ENCODE data around the gene CD109.

Gene CD109

GRCh38 chr6:73690056-73690455 is 5.9 kb upstream of the CD109 start:
- no peak for DNase-seq (ENCODE audit: low read depth)
- TF ChIP-seq CTCF (IDR thresholded peaks at IDR 0.05; ENCODE audit: low read length, missing control alignments): no peak
- H3K4me3 ChIP-seq (replicated peaks; ENCODE audit: low read depth, low read length): no peak overlapping the region

GRCh38 chr6:73691512-73691911 is 4.5 kb upstream of the CD109 start:
- H3K4me3 ChIP-seq (replicated peaks; ENCODE audit: low read depth, low read length): no peak overlapping the region
- TF ChIP-seq CTCF (IDR thresholded peaks at IDR 0.05; ENCODE audit: low read length, missing control alignments): no peak
- DNase-seq (ENCODE audit: low read depth): peak; percentile 23

- H3K4me3 ChIP-seq (replicated peaks; ENCODE audit: low read depth, low read length): peak overlapping the region; percentile 57
- DNase-seq (ENCODE audit: low read depth): peak; percentile 56
- no peak for TF ChIP-seq CTCF (IDR thresholded peaks at IDR 0.05; ENCODE audit: low read length, missing control alignments)
Measured at GRCh38 chr6:73694711-73695411, 1.1 kb upstream of the CD109 start.

- DNase-seq (ENCODE audit: low read depth): no peak
- H3K4me3 ChIP-seq (replicated peaks; ENCODE audit: low read depth, low read length): peak overlapping the region; percentile 57
Measured at GRCh38 chr6:73696966-73697655, 1.1 kb downstream of the CD109 start.

GRCh38 chr6:73699676-73700459 is 3.9 kb downstream of the CD109 start:
- peak; percentile 41 for DNase-seq (ENCODE audit: low read depth)

More at GRCh38 chr6:73696966-73697655, 1.1 kb downstream of the CD109 start:
- no peak for TF ChIP-seq CTCF (IDR thresholded peaks at IDR 0.05; ENCODE audit: low read length, missing control alignments)

GRCh38 chr6:73702444-73702843 is 6.4 kb downstream of the CD109 start:
- TF ChIP-seq CTCF (IDR thresholded peaks at IDR 0.05; ENCODE audit: low read length, missing control alignments): no peak
- no peak for DNase-seq (ENCODE audit: low read depth)
- H3K4me3 ChIP-seq (replicated peaks; ENCODE audit: low read depth, low read length): no peak overlapping the region

More at GRCh38 chr6:73699676-73700459, 3.9 kb downstream of the CD109 start:
- TF ChIP-seq CTCF (IDR thresholded peaks at IDR 0.05; ENCODE audit: low read length, missing control alignments): no peak
- no peak overlapping the region for H3K4me3 ChIP-seq (replicated peaks; ENCODE audit: low read depth, low read length)

Data from fibroblast of pulmonary artery (primary cell).